ENCODE measurements around the gene EIF3C.
"Not testable (repeated sequence)": the region's sequence is repeated elsewhere in the genome, so short reads cannot be mapped to it uniquely, and the experiment has no call there.

GRCh38 chr16:28781697-28782096, 70.4 kb downstream of the EIF3C start:
- not testable (repeated sequence) for TF ChIP-seq CTCF, POLR2A, POLR2AphosphoS5 (IDR thresholded peaks at IDR 0.05)
